Gastroesophageal sphincter (tissue), 3 donors: ENCODE measurements around the gene NOTCH2NLA.
"Not testable (repeated sequence)": the region's sequence is repeated elsewhere in the genome, so short reads cannot be mapped to it uniquely, and the experiment has no call there.

Experiments used
- CTCF ChIP-seq, 4 experiments: fragments of 200-600 bp in 2 of 4; fragments of 450-650 bp in 2 of 4; sonication (generic) in 1 of 4; IDR thresholded peaks; one replicate each; pipeline ENCODE4 v1.5.1; 2017 to 2019; ENCODE audit warnings: antibody characterized with exemption in 4 of 4, mild to moderate bottlenecking in 2 of 4, moderate library complexity in 2 of 4
- POLR2A ChIP-seq, 2 donors: fragments of 450-650 bp; IDR thresholded peaks; one replicate each; pipeline ENCODE4 v1.6.1; 2017; ENCODE audit warnings: antibody characterized with exemption in 2 of 2, mild to moderate bottlenecking in 2 of 2, moderate library complexity in 1 of 2

- TF ChIP-seq POLR2A, CTCF (IDR thresholded peaks at IDR 0.05): not testable (repeated sequence)
Measured at GRCh38 chr1:146253249-146253855, 24.5 kb upstream of the NOTCH2NLA start.
